MM.1S (cell line): ENCODE measurements around the gene FAM234B.
A peak's percentile ranks its signal among the peaks of the same experiment; 100 is the strongest.
"Not testable (repeated sequence)": the region's sequence is repeated elsewhere in the genome, so short reads cannot be mapped to it uniquely, and the experiment has no call there.

ENCODE experiments used
- DNase-seq: peaks from one replicate; pipeline ENCODE4 v3.0.0-alpha.2; 2015
- H2AFZ ChIP-seq: fragments of 300-600 bp; sonication (generic); 2 replicates; pipeline ENCODE4 v1.6.0; 2016; ENCODE audit warnings: antibody characterized with exemption, low read length
- H3F3A ChIP-seq: fragments of 300-600 bp; sonication (generic); 2 replicates; pipeline ENCODE4 v1.6.1; 2016; ENCODE audit warnings: mild to moderate bottlenecking, antibody characterized with exemption, low read length, moderate library complexity, mixed read lengths; ENCODE audit not compliant: insufficient read depth
- H3K27ac ChIP-seq: fragments of 300-600 bp; sonication (generic); 2 replicates; pipeline ENCODE4 v1.5.1; 2016; ENCODE audit warnings: mild to moderate bottlenecking, low read length
- H3K27me3 ChIP-seq: fragments of 300-600 bp; sonication (generic); replicated peaks from 2 replicates; pipeline ENCODE4 v1.6.0; 2016; ENCODE audit warnings: low read length; ENCODE audit not compliant: insufficient read depth
- H3K36me3 ChIP-seq: fragments of 300-600 bp; sonication (generic); replicated peaks from 2 replicates; pipeline ENCODE4 v1.6.1; 2016; ENCODE audit warnings: mild to moderate bottlenecking, low read length, mixed read lengths; ENCODE audit not compliant: insufficient read depth
- H3K4me1 ChIP-seq: fragments of 300-600 bp; sonication (generic); 2 replicates; pipeline ENCODE4 v1.6.1; 2016; ENCODE audit warnings: low read length, mixed read lengths
- H3K4me2 ChIP-seq: fragments of 300-600 bp; sonication (generic); 2 replicates; pipeline ENCODE4 v1.6.0; 2016; ENCODE audit warnings: low read depth, low read length
- H3K4me3 ChIP-seq: fragments of 300-600 bp; sonication (generic); 2 replicates; pipeline ENCODE4 v1.5.1; 2016; ENCODE audit warnings: low read length, mixed read lengths
- H3K79me2 ChIP-seq: fragments of 300-600 bp; sonication (generic); 2 replicates; pipeline ENCODE4 v1.6.1; 2016; ENCODE audit warnings: mixed run types, low read length, mixed read lengths
- H3K9ac ChIP-seq: fragments of 300-600 bp; sonication (generic); 2 replicates; pipeline ENCODE4 v1.6.1; 2016; ENCODE audit warnings: low read length, mixed read lengths
- H3K9me2 ChIP-seq: fragments of 300-600 bp; sonication (generic); replicated peaks from 2 replicates; pipeline ENCODE4 v1.6.1; 2016; ENCODE audit warnings: mild to moderate bottlenecking, low read length, mixed read lengths; ENCODE audit not compliant: insufficient read depth
- H3K9me3 ChIP-seq: fragments of 300-600 bp; sonication (generic); replicated peaks from 2 replicates; pipeline ENCODE4 v1.6.1; 2016; ENCODE audit warnings: mild to moderate bottlenecking, low read length, mixed read lengths; ENCODE audit not compliant: insufficient read depth
- H4K20me1 ChIP-seq: fragments of 300-600 bp; sonication (generic); 2 replicates; pipeline ENCODE4 v1.6.1; 2016; ENCODE audit warnings: mild to moderate bottlenecking, low read length, moderate library complexity, mixed read lengths; ENCODE audit not compliant: insufficient read depth
- EZH2 ChIP-seq: fragments of 300-600 bp; sonication (generic); optimal IDR thresholded peaks from 2 replicates; pipeline ENCODE3; 2017; ENCODE audit warnings: low read depth, mild to moderate bottlenecking, antibody characterized with exemption, low read length, mixed read lengths
- EZH2phosphoT487 ChIP-seq: fragments of 300-600 bp; sonication (generic); IDR thresholded peaks from 2 replicates; pipeline ENCODE4 v1.6.1; 2018; ENCODE audit warnings: antibody characterized with exemption, low read length
- TF ChIP-seq, protein P1 (sequence below): fragments of 300-600 bp; sonication (generic); IDR thresholded peaks from 2 replicates; pipeline ENCODE4 v1.5.1; 2016; ENCODE audit warnings: antibody characterized with exemption, low read length, mixed read lengths

Gene FAM234B

DNA sequence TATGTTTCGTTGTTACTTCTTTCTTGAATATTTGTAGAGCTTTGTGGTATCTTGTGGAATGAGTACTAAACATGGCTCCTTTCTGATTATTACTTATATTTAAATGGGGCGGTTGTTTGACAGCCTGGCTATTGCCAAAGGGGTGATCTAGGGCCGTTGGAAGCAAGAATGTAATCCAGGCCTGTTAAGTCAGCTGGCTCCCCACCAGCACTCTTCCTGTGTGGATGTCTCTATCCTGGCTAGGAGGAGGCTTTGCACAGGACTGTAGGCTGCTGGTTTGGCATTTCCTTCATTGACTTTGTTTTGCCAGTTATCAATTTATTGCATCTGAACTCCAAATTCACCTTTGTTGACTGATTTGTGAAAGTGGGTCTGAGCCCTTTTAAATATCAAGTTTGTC lies 5.6 kb downstream of the FAM234B start:
- no peak for DNase-seq
- no peaks in the 10 kb centered on the region for H3K9me3 ChIP-seq
- H3K27ac ChIP-seq, result no peak overlapping the region

DNA sequence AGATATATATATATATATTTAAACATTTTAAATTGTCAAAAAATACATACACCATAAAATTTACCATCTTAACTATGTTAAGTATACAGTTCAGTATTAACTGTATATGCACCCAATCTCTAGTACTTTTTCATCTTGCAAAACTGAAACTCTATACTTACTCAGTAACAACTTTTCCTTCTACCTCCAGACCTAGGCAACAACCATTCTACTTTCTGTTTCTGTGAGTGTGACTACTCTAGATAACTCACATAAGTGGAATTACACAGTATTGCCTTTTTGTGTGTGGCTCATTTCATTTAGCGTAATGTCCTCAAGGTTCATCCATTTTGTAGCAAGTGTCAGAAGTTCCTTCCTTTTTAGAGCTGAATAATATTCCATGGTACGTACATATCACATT lies 8.2 kb downstream of the FAM234B start:
- no peak overlapping the region for H3K27ac ChIP-seq
- DNase-seq, result peak; percentile 72
- no peak overlapping the region for H2AFZ ChIP-seq
- no peaks in the 10 kb centered on the region for H3K27me3 ChIP-seq
- H4K20me1 ChIP-seq, result no peaks in the 10 kb centered on the region
- H3K79me2 ChIP-seq, result peaks cover 12% of the 10 kb centered on the region; the same call in 1 of the 2 replicates
- TF ChIP-seq EZH2phosphoT487, result no peak
- TF ChIP-seq, protein P1, sequence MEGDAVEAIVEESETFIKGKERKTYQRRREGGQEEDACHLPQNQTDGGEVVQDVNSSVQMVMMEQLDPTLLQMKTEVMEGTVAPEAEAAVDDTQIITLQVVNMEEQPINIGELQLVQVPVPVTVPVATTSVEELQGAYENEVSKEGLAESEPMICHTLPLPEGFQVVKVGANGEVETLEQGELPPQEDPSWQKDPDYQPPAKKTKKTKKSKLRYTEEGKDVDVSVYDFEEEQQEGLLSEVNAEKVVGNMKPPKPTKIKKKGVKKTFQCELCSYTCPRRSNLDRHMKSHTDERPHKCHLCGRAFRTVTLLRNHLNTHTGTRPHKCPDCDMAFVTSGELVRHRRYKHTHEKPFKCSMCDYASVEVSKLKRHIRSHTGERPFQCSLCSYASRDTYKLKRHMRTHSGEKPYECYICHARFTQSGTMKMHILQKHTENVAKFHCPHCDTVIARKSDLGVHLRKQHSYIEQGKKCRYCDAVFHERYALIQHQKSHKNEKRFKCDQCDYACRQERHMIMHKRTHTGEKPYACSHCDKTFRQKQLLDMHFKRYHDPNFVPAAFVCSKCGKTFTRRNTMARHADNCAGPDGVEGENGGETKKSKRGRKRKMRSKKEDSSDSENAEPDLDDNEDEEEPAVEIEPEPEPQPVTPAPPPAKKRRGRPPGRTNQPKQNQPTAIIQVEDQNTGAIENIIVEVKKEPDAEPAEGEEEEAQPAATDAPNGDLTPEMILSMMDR, result no peak
- no peak for TF ChIP-seq EZH2
- H3K36me3 ChIP-seq, result no peaks in the 10 kb centered on the region
- H3K9me2 ChIP-seq, result no peaks in the 10 kb centered on the region
- H3K9me3 ChIP-seq, result no peaks in the 10 kb centered on the region
- H3K4me1 ChIP-seq, result peaks cover 20% of the 10 kb centered on the region
- H3K9ac ChIP-seq, result no peak overlapping the region
- peak overlapping the region; percentile 38; the same call in 1 of the 2 replicates for H3K4me2 ChIP-seq
- H3F3A ChIP-seq, result peaks cover 5% of the 10 kb centered on the region; the same call in 1 of the 2 replicates
- H3K4me3 ChIP-seq, result no peak overlapping the region

More for the DNA sequence above, 5.6 kb downstream of the FAM234B start:
- no peak overlapping the region for H3K4me2 ChIP-seq
- H4K20me1 ChIP-seq, result no peaks in the 10 kb centered on the region
- no peaks in the 10 kb centered on the region for H3K9me2 ChIP-seq
- no peaks in the 10 kb centered on the region for H3K27me3 ChIP-seq
- no peak overlapping the region for H3K4me3 ChIP-seq
- H3K9ac ChIP-seq, result no peak overlapping the region
- H3F3A ChIP-seq, result peaks cover 5% of the 10 kb centered on the region; the same call in 1 of the 2 replicates
- H3K36me3 ChIP-seq, result no peaks in the 10 kb centered on the region
- H3K4me1 ChIP-seq, result peaks cover 20% of the 10 kb centered on the region
- TF ChIP-seq EZH2phosphoT487, result no peak
- TF ChIP-seq EZH2, result no peak
- TF ChIP-seq, protein P1, result no peak
- H2AFZ ChIP-seq, result no peak overlapping the region
- H3K79me2 ChIP-seq, result peaks cover 15% of the 10 kb centered on the region; the same call in 1 of the 2 replicates

DNA sequence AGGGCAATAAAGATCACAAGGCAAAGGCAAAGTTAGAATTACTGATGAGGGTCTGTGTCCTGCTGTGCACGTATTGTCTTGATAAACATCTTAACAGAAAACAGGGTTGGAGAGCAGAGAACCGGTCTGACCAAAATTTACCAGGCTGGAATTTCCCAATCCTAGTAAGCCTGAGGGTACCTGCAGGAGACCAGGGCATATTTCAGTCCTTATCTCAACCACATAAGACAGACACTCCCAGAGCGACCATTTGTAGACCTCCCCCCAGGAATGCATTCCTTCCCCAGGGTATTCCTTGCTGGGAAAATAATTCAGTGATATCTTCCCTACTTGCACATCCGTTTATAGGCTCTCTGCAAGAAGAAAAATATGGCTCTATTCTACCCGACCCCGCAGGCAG lies 9.4 kb downstream of the FAM234B start:
- Histone ChIP-seq H3K4me1 (peaks cover 20% of the 10 kb centered on the region), H3K79me2 (peaks cover 12% of the 10 kb centered on the region; the same call in 1 of the 2 replicates)
- H3F3A ChIP-seq, H3K4me2 ChIP-seq, DNase-seq, H3K4me3 ChIP-seq, H2AFZ ChIP-seq, H3K36me3 ChIP-seq, H3K27me3 ChIP-seq, H3K9me2 ChIP-seq, H3K9me3 ChIP-seq, H4K20me1 ChIP-seq, H3K9ac ChIP-seq, H3K27ac ChIP-seq: not testable (repeated sequence)

DNA sequence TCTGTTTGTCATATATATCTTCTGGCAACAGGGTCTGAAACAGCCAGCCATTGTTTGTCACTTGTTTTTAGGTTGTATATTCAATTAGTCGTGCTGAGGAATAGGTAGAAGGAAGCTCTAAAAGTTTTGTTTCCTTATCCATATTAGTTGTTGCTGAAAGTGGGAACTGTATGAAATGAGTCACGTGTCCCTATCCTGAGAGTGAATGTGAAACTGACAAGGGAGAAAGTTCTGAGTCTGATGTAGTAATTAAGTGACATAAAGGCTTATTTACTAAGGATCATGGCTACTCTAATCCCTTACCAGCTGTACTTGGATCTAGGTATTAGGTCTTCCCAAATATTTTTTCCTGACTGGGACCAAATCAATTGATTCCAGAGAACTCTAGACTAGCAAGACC lies 16.4 kb downstream of the FAM234B start:
- Histone ChIP-seq H3K79me2 (no peaks in the 10 kb centered on the region), H2AFZ (no peak overlapping the region), H4K20me1 (no peaks in the 10 kb centered on the region), H3K9ac (no peak overlapping the region), H3K4me1 (no peaks in the 10 kb centered on the region), H3K36me3 (no peaks in the 10 kb centered on the region; the same call in 1 of the 2 replicates), H3K27me3 (no peaks in the 10 kb centered on the region), H3K4me2 (no peak overlapping the region), H3K9me3 (no peaks in the 10 kb centered on the region), H3F3A (no peaks in the 10 kb centered on the region), H3K4me3 (no peak overlapping the region), H3K27ac (no peak overlapping the region), H3K9me2 (no peaks in the 10 kb centered on the region)
- DNase-seq, result no peak
- TF ChIP-seq EZH2phosphoT487, result no peak
- TF ChIP-seq EZH2, result no peak
- TF ChIP-seq, protein P1, result no peak
